ENCODE measurements around the gene ATXN7L1.
A peak's percentile ranks its signal among the peaks of the same experiment; 100 is the strongest.
"Not testable (repeated sequence)": the region's sequence is repeated elsewhere in the genome, so short reads cannot be mapped to it uniquely, and the experiment has no call there.

The ATXN7L1 gene

DNA sequence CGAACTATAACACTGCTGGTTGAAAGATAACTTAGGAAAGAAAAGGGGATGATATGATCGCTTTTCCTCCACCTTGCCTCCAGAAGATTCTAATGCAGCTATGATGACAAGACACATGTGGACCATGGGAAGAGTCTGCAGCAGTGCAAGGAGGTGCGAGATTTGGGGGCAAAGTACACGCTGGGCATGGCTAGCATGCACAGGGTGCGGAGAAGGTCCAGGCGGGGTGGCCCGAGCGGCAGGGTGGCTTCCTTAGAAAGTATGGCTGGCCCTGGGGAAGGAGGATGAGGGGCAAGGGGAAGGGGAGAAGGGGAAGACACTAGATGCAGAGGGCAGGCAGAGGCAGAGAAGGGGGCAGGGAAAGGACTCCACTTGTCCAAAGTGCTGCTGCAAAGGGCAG, 15.6 kb downstream of the ATXN7L1 start:
- no peak for DNase-seq (ENCODE audit: low read depth in 2 of 2)

DNA sequence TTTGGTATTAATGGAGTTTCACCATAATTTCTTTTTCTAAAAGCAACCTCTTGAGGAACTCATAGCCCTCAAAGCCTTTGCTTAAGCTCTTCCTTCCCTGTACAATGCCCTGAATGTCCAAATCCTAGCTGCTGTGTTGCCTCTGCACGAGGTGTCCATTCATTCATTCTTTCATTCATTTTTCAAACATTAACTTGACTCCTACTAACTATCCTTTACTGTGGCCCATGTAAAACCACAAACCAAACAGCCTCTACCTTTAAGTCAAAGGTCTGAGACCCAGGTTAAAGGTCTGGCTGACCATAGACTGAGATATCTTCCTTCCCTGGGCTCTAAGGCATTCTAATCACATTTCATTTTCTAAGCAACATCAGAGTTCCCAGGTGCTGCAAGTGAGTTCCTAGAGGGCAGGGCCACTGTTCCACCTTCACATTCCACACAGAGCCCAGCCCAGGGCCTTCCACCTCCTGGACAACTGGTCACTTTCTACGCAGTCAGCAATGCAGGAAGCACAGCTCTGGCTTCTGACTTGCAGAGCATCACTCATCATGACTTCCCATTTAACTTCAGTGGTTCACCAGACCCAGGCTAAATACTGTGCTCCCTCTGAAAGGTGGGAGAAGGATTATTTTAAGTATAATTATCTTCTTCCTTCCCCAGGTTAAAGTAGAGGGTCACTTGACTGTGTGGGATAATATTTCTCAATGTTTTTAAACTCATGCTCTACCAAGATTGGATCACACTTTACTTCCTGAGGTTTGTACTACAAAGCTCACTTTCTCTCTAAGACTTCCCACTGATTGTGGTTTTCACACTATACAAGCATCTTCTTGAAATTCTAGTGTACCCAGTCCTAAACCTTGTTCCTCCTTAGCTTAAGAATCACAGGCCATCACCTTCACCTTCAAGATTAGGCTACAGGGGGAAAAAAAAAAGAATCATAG, 19.1 kb downstream of the ATXN7L1 start:
- DNase-seq (ENCODE audit: low read depth in 2 of 2), result no peak

DNA sequence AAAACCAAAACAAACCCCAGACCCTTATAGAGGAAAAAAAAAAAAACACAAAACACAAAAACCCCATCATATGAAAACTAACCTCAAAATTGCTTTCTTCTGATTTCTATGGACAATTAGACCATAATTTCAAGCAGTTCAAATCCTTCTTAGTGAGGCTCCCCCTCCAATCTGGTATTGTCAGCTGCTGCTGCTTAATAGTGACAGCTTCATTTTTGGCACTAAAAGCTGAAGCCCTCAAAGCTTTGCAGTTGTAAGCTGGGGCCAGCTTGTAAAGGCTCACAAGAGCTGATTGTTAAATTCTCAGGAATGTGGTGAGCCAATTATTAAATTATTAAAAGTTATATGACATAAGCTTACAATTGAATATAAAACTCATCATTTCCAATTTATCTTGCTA, 21.9 kb downstream of the ATXN7L1 start:
- DNase-seq (ENCODE audit: low read depth in 2 of 2), result no peak

DNA sequence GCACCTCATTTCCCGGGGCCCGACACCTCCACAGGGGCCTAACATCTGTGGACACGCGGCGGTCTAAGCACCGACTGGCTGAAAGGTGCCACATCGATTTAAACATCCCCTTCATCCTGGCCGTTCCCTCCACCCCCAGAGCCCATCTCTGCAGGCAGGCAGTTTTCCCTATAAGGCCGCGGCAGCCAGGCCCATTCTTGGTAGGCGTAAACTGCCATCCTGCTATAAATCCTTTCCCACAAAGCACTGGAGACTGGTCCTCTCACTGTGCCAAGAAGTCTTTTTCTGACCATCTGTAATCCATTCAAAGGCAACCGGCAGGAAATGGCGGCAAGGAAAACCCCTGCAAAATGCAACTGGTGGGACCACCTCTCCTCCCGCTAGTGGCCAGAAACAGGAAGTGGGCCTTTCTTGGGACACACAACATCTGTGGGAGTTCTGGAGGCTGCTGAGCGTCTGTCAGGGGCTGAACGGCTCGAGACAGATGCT, 22.4 kb downstream of the ATXN7L1 start:
- DNase-seq (ENCODE audit: low read depth in 2 of 2), result peak; percentile 61 to 65

DNA sequence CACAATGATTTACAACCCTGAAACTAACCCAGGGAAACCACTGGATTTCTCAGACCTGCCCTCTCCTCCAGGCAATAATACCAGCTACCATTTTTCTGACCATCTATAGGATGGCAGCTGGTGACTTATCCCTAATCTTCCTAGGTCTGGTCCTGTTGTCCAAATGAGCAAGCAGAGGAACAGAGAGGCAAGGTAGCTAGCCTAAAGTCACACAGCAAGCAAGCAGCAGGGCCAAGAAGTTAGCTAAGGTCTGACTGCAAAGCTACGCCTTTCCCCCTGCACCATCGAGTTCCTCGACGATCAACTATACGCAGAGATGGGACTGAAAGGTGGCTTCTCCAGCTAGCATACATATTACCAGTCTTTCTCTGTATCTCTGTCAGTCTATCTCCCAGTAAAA, 25.3 kb downstream of the ATXN7L1 start:
- no peak for DNase-seq (ENCODE audit: low read depth in 2 of 2)

DNA sequence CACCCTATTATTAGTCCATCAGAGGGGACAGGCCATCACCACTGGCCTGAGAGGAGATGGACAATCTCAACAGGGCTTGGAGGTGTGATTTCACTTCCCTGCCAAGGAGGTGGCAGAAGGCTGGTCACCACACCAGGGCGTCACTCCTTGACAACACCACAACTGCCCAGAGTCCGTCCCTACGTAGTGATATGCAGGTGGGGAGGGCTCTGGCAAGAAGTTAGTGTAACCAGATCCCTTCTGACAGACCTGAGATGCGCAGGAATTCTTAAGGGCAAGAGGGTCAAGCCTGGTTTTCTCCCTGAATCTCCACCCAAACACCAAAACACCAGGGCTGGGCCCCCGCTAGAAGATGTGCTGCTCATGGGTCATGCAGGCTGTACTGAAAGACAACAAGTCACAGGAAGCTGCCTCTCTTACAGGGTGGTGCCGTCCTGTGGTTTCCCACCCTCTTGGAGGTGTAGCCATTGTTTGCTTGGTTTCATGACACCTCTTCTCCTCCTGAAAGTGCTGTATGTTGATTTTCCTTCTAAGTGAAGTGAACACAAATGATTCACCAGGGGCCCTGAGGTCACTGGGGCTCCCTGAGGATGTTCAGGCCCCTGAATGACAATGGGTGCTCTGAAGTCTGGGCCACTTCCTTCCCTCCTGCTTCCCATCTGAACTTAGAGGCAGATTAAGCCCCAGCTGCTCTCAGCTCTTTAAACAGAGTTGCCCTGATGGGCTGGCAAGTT, 27.1 kb downstream of the ATXN7L1 start:
- no peak for DNase-seq (ENCODE audit: low read depth in 2 of 2)

DNA sequence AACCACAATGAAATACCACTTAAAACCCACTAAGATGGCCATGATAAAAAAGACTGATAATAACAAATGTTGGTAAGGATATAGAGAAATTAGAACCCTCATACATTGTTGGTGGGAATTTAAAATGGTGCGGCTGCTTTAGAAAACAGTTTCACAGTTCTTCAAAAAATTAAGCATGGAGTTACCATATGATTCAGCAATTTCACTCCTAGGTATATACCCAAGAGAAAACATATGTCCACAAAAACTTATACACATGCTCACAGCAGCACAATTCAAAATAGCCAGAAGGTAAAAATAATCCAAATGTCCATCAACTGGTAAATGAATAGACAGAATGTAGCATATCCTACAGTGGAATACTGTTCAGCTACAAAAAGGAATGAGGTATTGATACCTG, 30.0 kb downstream of the ATXN7L1 start:
- no peak for DNase-seq (ENCODE audit: low read depth in 2 of 2)

DNA sequence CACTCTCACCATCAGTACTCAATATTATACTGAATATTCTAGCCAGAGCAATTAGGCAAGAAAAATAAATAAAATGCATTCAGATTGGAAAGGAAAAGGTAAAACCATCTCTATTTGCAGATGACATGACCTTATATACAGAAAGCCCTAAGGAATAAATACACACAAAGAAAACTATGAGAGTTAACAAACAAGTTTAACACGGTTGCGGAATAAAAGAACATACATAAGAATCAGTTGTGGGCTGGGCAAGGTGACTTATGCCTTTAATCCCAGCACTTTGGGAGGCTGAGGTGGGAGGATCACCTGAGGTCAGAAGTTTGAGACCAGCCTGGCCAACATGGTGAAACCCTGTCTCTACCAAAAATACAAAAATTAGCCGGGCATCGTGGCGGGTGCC, 31.7 kb downstream of the ATXN7L1 start:
- not testable (repeated sequence) for DNase-seq (ENCODE audit: low read depth in 2 of 2)

DNA sequence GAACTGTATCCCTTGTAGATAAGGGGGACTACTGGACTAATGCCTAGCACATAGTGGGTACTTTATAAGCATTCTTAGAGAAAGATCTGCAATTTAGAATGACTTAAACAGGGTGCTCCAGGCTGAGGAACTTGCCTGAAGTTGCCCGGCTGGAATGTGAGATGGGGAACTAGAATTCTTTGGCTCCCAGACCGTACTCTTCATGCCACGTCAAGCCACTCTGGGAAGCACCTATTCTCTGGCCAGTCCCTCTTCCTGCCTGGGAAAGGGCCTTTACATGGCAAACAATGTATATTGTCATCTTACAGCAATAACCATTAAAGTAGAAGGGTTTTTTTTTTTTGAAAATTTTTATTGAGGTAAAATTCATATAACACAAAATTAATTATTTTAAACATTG, 34.5 kb downstream of the ATXN7L1 start:
- DNase-seq (ENCODE audit: low read depth in 2 of 2), result no peak

DNA sequence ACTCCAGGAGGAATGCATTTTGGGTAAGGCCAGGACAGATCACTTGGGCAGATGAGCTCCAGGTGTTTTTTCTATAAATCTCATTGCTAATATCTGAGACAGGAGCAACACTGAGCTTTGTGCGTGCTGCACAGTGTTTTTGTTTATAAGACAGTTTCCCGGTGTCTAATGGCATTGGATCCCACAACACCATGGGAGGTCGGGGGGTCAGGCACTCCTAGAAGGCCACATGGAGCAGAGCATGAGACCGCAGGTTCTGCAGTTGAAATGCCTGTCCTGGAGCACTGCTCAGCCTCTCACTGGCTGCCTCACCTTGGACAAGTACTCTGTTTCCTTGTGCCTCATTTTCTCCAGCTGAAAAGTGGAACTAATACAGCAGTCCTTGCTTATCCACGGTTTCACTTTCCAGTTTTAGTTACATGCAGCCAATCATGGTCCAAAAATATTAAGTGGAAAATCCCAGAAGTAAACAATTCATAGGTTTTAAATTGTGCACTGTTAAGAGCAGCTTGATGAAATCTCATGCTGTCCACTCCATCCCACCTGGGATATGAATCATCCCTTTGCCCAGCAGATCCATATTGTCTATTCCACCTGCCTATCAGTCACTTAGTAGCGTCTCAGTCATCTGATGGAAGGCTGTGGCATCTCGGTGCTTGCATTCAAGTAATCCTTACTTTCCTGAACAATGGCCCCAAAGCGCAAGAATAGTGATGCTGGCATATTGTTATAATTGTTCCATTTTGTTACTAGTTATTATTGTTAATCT, 35.2 kb downstream of the ATXN7L1 start:
- no peak for DNase-seq (ENCODE audit: low read depth in 2 of 2)

DNA sequence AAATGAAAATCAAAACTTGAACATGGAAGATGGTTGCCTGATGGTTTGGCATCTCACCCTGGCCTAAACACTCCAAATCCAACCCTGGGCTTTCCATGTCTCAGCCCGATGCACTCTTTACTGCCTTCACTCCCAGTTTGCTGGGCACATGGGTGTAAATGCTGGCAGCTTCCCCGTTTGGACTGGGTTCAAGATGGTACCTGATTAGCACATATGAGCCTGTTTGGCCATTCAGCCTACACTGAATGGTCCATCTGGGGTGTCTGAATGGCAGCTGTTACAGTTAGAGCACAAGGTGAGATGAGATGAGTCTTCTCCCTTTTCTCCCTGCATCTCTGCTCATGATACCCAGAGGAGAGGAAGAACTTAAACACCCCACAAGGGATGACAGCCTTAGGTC, 37.1 kb downstream of the ATXN7L1 start:
- no peak for DNase-seq (ENCODE audit: low read depth in 2 of 2)

DNA sequence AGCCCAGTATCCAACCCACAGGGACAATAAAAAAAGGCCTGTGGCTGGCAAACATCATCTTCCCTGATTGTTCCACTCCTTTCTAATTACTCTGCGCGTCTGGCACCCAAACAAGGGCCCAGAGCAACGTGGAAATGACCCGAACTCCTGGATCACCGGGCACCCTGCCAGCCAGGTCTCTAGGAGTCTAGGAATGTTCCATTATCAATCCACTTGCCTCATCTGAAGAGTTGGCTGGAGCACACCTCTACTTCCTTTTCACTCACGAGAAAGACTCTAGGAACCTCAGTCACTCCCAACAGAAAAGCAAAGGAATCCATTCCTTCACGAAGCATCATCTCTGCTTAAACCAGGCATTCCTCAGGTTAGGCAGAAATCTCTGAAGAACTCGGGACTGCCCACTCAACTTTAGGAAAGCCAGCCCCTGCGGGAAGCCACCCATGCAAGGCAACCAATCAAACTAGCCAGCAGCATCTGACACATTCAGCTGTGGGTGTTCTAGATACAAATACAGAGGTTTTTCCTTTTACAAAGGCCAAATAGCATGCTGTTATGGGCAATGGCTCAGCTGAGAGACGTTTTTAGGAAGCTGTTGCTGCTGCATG, 37.7 kb downstream of the ATXN7L1 start:
- DNase-seq (ENCODE audit: low read depth in 2 of 2), result no peak

DNA sequence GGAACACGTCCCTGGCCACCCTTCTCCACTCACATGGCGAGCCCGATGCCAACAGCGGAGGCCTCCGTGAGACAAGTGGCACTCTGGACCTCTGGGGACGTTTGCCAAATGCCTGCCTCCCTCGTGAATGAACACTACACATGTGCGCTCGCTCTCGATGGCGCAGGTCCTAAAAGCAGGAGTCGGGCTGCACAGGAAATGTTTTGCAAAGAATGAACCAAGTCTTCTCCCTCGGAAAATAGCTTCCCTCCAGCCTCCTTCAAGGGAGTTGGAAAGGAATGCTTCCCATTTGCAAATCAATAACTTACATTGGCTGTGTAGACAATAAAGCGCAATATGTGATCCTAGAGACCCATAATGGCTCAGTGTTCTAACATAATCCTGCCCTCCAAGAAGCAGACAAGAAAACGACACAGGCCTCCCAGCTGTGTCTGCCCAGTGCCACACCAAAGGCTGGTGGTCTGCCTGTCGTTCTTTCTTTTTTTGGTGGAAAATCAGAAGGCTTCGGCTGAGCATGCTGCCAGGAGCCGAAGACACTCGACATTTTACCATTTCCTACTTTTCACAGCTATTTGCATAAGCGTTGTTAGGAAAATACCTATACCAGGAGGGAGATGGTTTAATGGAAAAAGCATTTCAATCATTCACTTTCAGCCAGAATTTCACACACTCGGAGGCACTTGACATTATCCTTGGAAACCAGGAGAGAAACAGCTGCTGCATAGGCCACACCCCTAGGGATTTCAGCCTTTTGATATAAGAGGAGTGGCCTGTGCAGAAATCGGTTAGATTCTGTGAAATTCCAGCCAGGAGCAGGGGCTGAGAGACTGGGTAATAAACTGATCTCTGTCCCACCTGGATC, 38.4 kb downstream of the ATXN7L1 start:
- no peak for DNase-seq (ENCODE audit: low read depth in 2 of 2)

DNA sequence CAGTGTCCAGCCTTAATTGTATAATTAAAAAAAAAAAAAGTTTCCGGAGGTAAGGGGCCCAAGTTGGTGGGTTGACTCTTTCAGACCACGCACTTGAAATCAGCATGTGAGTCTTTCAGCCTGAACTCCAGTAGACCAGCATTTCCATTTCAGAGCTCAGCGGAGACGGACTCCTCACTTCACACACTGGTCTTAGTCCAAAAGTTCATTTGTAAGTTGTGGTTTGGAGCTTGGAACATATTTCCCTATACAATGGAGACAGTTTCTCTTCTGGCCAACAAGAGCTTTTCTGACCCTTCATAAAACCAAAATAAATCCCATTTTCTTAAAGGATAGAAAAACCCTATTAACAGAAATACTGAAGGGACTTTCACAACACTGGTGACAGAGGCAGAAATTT, 41.0 kb downstream of the ATXN7L1 start:
- DNase-seq (ENCODE audit: low read depth in 2 of 2), result no peak

DNA sequence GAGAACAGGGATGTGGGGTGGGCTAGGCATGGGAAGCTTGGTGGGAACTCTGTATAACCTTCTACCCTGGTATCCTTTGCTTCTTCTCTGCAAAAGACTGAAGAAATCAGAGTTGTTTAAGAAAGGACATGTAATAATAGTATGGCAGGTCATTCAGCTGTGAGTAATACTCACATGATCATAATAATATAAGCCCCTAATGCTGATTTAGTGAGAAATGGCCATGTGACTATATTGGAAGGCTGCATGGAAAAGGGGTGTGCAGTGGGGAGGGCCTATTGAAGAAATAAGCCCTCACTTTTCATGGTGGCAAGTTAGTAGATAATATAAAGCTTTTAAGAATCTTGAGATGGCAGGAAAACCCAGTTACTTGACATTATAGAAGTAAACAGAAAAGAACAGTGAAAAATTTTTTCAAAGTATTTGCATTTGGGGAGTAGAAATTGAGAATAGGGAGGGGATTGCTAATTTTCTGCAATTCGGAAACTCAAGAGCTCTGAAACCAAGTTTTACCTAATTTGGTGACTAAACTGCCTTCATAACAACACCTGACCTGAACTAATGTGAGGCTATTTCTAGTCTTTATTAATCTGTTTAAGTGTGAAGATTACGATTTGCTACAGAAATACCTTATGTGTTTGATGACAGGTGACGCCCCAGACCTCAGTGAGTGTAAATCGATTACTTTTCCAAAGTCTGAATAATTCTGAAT, 44.4 kb downstream of the ATXN7L1 start:
- DNase-seq (ENCODE audit: low read depth in 2 of 2), result no peak

DNA sequence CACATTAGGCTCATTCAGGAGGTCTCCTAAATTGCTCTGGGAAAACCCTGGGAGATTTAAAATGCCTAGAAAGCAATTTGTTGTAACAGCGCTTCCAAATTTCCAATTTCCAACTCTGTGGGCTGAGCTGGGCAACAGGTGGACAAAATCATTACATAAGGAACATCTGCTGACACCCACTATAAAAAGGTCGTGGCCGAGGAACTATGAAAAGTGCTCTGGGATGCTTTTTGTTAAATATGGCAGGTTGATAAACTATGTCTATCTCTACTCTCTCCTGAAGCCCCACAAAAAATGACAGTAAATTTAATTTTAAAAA, 45.1 kb downstream of the ATXN7L1 start:
- no peak for DNase-seq (ENCODE audit: low read depth in 2 of 2)

DNA sequence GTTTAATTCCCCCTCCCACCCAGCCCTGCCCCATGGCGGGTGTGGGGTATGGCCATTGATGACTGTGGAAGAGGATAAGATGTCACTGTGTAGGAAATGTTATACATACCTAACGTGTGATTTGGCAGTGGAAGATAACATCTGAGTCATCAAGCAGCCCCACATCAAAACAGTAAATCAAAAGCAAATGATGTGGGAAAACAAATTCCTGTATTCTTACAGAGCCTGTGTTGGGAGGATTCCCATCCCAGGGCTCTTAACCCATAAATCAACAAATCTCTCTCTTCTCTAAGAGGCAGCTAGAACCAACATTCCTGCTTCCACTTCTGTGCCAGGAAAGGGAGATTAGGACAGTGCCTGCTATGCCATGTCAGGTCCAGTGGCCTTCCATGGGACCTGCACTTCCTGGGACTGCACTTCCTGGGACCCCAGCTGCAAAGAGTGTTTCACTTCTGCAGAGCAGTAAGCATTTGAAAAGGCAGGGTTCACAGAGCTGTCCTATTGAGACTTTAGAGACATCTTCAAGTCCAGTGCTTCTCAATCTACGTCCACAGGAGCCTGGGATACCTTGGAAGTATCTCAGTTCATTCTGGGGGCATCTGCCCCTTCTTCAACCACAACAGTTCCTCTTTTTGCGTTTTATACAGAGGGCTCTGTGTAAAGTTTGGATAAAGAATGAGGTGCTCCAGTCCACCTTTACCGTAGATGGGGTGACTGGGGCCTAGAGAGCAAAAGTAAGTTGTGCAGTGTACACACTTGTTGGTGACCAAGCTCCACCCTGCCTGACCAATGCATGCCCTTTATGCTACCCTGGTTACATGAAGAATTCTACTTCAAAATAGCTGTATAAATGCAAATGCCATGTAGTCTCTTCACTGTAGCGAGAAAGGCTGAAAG, 45.7 kb downstream of the ATXN7L1 start:
- peak; percentile 97 for DNase-seq (ENCODE audit: low read depth in 2 of 2)

DNA sequence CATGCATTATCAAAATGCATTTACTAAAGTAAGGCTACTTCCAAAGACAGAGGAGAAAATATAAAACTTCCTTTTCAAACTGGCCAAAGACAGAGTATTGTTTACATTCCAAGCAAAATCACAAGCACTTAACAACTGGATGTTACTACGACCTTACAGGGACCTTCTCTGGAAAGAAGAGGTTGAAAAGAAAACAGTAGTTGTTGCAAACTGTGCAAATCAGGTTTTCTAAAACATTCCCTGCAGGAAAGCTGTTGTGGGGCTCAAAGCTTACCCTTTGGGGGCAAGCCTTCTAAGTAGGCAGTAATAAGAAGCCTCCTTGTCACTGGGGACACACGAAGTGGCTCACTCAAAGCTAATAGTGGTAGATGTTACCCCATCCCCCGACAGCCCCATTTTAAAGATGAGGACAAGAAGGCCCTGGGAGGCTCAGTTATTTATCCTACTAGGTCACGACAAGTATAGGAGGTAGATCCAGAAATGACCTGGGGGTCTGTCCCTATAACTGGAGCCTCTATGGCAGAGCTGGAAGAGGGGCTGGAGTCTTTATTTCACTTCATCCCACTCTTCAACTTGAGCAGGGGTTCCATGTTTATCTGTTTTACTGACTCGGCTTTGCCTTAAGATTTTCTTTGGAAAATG, 46.6 kb downstream of the ATXN7L1 start:
- DNase-seq (ENCODE audit: low read depth in 2 of 2), result no peak

DNA sequence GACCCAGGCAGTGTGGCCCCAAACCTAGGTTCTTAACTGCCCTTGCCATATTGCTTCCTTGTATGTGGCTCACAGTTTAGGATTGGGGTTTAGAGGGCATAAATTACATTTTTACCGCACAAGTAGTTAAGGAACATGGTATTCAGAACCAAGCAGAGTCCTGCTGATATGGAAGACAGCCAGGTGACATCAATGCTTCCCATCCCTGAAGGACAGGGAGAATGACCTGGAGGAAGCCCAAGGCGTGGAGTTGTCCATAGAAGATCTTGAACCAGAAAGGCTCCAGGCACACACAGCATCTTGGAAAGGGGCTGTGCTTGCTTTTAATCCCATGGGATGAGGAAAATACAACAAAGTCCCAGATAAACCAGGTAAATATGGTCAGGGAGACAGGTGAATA, 48.3 kb downstream of the ATXN7L1 start:
- no peak for DNase-seq (ENCODE audit: low read depth in 2 of 2)
